ENCODE data around the gene PADI3.

Gene PADI3

DNA sequence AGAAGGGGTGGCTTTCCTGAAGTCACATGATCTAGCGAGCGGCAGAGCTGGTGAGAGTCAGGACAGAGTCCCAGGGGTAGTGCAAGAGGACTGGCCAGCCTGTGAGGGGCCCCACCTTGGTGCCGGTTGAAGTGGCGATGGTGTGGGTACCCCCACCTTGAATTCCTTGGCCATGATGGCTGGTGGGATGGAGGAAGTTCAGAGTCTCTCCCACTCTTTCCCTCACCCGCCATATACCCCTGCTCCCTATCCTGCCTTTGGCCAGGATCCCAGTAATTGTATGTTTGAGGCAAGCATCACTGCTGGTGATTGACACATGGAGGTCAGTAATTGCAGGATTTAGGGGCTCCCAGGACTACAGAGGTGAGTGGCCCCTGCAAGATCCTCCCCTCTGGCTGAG is 11.8 kb downstream of the PADI3 start:
- no peak overlapping the region for H3K4me3 ChIP-seq (ENCODE audit: low read depth, low read length)
- TF ChIP-seq, protein P1, sequence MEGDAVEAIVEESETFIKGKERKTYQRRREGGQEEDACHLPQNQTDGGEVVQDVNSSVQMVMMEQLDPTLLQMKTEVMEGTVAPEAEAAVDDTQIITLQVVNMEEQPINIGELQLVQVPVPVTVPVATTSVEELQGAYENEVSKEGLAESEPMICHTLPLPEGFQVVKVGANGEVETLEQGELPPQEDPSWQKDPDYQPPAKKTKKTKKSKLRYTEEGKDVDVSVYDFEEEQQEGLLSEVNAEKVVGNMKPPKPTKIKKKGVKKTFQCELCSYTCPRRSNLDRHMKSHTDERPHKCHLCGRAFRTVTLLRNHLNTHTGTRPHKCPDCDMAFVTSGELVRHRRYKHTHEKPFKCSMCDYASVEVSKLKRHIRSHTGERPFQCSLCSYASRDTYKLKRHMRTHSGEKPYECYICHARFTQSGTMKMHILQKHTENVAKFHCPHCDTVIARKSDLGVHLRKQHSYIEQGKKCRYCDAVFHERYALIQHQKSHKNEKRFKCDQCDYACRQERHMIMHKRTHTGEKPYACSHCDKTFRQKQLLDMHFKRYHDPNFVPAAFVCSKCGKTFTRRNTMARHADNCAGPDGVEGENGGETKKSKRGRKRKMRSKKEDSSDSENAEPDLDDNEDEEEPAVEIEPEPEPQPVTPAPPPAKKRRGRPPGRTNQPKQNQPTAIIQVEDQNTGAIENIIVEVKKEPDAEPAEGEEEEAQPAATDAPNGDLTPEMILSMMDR (IDR thresholded peaks at IDR 0.05; ENCODE audit: low read depth, low read length), result no peak

DNA sequence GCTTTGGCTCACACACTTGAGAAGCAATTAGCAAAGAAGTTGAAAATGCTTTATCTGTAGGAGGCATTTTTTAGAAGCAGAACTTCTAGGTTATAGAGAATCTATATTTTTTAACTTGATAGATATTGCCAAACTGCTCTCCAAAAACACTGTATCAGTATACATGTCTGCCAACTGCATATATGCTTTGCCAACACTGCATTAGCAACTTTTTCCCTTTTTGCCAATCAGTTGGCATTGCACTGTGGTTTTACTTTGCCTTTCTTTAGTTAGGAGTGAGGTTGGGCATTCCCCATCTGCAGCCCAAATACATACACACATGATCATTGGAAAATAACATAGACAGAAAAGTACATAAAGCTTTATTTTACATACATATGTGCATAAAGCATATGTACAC is 15.0 kb downstream of the PADI3 start:
- TF ChIP-seq, protein P1 (IDR thresholded peaks at IDR 0.05; ENCODE audit: low read depth, low read length), result no peak
- H3K4me3 ChIP-seq (ENCODE audit: low read depth, low read length), result no peak overlapping the region

DNA sequence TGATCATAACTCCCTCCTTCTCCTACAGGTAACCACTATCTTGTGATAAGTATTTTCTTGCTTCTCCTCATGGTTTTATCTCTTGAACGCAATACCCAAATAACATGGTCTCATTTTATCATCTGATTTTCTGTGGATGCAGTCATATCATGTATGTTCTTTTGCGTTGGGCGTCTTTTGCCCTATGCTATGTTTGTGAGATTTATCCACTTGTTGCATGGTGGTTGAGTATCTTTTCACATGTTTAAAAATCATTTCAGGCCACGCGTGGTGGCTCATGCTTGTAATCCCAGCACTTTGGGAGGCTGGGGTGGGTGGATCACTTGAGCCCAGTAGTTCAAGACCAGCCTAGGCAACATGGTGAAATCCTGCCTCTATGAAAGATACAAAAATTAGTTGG is 15.6 kb downstream of the PADI3 start:
- TF ChIP-seq, protein P1 (IDR thresholded peaks at IDR 0.05; ENCODE audit: low read depth, low read length), result no peak
- no peak overlapping the region for H3K4me3 ChIP-seq (ENCODE audit: low read depth, low read length)

DNA sequence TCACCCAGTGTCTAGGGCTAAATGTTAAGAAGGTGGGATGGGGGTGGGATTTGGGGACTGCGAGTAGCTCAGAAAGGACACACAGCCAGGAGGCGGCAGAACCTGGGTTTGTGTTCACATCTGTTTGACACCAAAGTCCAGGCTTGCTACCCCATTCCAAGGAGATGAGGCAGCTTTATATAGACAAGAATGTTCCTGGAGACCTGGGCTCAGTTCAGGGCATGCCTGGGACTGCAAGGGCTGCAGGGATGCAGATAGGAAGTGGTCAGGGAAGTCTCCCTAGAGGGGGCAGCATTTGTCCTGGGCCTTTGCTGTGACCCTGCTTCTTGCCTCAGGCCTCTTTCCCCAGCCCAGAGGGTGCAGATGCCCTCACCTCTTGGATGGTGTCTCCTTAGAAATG is 16.3 kb downstream of the PADI3 start:
- TF ChIP-seq, protein P1 (IDR thresholded peaks at IDR 0.05; ENCODE audit: low read depth, low read length), result no peak
- H3K4me3 ChIP-seq (ENCODE audit: low read depth, low read length), result no peak overlapping the region

DNA sequence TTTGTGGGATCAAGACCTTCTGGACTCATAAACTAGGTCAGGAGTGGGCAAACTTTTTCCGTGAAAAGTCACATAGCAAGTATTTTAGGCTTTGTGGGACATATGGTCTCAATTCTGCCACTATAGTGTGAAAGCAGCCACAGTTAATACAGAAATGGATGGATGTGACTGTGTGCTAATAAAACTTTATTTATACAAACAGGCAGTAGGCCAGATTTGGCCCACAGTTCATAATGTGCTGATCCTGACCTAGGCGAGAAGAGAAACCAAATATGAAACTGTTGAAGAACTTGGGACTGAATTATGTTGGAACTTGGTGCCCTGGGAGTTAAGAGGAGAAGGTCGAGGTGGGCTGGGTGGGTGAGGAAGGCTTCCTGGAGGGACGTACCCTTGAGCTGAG is 17.1 kb downstream of the PADI3 start:
- no peak overlapping the region for H3K4me3 ChIP-seq (ENCODE audit: low read depth, low read length)
- TF ChIP-seq, protein P1 (IDR thresholded peaks at IDR 0.05; ENCODE audit: low read depth, low read length), result no peak

DNA sequence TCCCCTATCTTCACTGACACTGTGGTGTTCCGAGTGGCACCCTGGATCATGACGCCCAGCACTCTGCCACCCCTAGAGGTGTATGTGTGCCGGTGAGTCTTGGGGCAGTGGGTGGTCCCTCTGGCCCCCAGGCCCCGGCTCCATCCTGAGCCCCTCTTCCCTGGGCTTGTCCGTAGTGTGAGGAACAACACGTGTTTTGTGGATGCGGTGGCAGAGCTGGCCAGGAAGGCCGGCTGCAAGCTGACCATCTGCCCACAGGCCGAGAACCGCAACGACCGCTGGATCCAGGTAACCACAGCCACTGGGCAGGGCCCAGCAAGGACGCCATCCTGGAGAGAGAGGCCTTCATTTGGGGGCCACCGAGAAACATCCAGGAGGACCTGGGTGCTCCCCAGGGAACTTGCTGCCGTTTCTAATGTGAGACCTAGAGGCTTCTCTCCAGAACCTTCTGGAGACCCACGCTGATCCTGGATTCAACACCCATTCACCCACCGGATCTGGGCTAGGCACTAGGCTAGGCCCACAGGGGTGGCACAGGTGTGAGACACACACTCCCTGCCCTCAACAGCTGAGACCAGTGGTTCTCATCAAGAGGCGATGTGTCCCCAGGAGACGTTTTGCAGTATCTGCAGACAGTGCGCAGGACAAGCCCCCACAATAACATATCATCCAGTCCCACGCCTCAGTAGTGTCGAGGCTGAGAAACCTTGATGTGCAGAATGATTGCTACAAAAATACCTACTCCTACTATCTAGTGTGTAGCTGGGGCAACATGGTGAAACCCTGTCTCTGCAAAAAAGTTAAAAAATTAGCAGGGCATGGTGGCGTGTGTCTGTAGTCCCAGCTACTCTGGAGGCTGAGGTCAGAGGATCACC is 22.2 kb downstream of the PADI3 start:
- no peak overlapping the region for H3K4me3 ChIP-seq (ENCODE audit: low read depth, low read length)

DNA sequence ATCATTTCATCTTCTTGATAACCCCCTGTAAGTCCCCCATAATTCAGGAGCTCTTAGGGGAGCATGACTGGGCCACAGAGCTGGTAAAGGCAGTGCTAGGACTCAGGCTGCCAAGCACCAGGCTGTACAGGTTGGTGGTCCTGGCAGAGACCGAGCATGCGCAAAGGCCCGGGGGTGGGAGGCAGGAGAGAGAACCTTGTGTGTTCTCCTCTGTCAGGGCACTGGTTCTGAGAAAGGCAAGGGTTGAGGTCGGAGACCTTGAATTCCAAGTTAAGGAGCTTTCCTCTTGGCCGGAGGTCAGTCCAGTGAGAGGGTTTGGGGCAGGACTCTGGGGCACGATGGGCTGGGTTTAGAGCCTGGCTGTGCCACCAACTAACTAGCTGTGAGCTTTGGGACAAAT is 23.2 kb downstream of the PADI3 start:
- TF ChIP-seq, protein P1 (IDR thresholded peaks at IDR 0.05; ENCODE audit: low read depth, low read length), result no peak
- no peak overlapping the region for H3K4me3 ChIP-seq (ENCODE audit: low read depth, low read length)

More for the DNA sequence above, 22.2 kb downstream of the PADI3 start:
- TF ChIP-seq, protein P1 (IDR thresholded peaks at IDR 0.05; ENCODE audit: low read depth, low read length), result no peak

Measured in WI38 (cell line).